Activated naive CD4-positive, alpha-beta T cell treated with anti-CD3 and anti-CD28 coated beads, Interleukin-2, amount 10 ng/mL, durations not matched to agents 7 days and 5 days (primary cell): ENCODE results near the gene VGLL2.
A peak's percentile ranks its signal among the peaks of the same experiment; 100 is the strongest.

Experiments used
- CTCF ChIA-PET: fragments of 350-600 bp; sonication (Branson Sonifier 250); formaldehyde crosslinking; loops from one replicate; lab custom pipeline; 2021; ENCODE audit warnings: antibody characterized with exemption; lab: Charles Lee
- DNase-seq: peaks from one replicate; pipeline ENCODE4 v3.0.0-alpha.2; 2020
- H3K27ac Mint-ChIP-seq: one replicate; pipeline ENCODE4 v1.8.0; 2021; ENCODE audit warnings: mild to moderate bottlenecking, moderate library complexity, mixed read lengths
- H3K27me3 Mint-ChIP-seq: one replicate; pipeline ENCODE4 v1.8.0; 2021; ENCODE audit warnings: mild to moderate bottlenecking, mixed read lengths
- H3K36me3 Mint-ChIP-seq: one replicate; pipeline ENCODE4 v1.8.0; 2021; ENCODE audit warnings: mixed read lengths
- H3K4me1 Mint-ChIP-seq: one replicate; pipeline ENCODE4 v1.8.0; 2021; ENCODE audit warnings: mixed read lengths
- H3K4me3 Mint-ChIP-seq: one replicate; pipeline ENCODE4 v1.8.0; 2021; ENCODE audit warnings: mild to moderate bottlenecking, moderate library complexity, mixed read lengths
- H3K9me3 Mint-ChIP-seq: one replicate; pipeline ENCODE4 v1.8.0; 2021; ENCODE audit warnings: mixed read lengths

Gene VGLL2

DNA sequence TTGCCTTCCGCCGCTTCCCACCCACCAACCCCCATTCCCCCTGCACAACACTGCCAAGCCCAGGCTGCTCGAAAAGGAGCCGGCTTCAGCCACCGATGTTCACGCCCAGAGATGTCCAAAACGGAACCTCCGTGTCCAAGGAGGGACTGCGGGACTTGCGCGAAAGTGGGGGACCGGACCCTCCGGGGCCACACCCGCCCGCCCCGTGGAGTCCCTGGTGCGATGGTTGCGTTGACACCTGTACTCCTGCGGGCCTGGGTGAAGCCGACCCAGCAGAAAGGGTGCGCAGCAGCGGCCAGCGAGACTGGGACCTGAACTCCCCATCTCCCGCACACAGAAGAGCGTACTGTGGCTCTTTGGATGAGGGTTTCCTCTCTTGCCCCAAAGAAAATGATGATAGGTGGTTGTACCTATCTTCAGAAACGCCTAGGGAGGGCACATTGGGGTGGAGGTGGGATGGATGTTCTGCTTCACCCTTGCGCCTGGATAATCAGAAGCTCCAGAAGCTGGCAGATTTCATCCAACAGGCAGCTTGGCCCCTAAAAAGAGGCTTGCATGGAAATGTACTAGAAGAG is 1.9 kb upstream of the VGLL2 start:
- DNase-seq, result no peak
- CTCF ChIA-PET, result no interaction called here
- Mint-ChIP-seq H3K27ac (no peak overlapping the region), H3K9me3 (no peaks in the 10 kb centered on the region), H3K36me3 (no peaks in the 10 kb centered on the region), H3K27me3 (peaks cover 68% of the 10 kb centered on the region), H3K4me3 (no peak overlapping the region), H3K4me1 (peaks cover 12% of the 10 kb centered on the region)

GRCh38 chr6:117264369-117264691 is 1.0 kb upstream of the VGLL2 start:
- Mint-ChIP-seq H3K4me1 (peaks cover 12% of the 10 kb centered on the region), H3K27ac (no peak overlapping the region), H3K27me3 (peaks cover 77% of the 10 kb centered on the region), H3K9me3 (no peaks in the 10 kb centered on the region), H3K36me3 (no peaks in the 10 kb centered on the region), H3K4me3 (peak overlapping the region; percentile 6)
- DNase-seq, result no peak
- CTCF ChIA-PET, result no interaction called here

DNA sequence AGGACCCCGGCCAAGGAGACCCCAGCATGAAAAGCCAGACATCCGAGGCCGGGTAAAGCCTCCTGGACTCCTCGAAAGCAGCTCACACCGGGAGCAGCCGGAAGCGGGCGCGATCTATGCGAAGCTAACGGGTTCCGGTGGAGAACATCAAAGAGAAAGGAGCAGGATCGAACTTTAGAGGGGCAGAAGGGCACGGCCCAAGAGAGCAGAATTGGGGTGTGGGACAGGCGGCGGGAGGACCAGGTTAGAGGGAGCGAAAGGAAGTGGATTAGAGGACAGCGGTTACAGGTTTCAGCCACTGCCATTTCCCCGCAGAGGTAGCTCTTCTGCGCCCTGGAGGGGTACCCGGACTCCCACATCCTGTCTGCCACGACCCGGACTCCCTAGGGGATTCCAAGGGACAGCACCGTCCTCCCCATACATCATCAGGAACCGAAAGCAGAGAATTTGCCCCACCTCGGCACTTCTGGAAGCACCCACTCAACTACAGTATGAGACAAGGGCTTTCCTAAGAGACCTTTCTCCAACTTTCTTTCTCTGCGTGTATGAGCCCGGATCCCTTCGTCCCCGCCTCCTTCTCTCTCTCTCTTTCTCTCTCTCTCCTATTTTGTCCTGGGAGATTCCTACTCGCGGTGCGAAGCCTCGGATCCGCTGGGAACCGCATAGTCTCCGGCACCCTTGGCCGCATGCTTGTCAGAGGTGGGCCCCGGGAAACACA is 507 bp upstream of the VGLL2 start:
- no peaks in the 10 kb centered on the region for H3K9me3 Mint-ChIP-seq
- H3K27ac Mint-ChIP-seq, result peak overlapping the region; percentile 42
- peak overlapping the region; percentile 35 for H3K4me3 Mint-ChIP-seq
- no peak for DNase-seq
- H3K36me3 Mint-ChIP-seq, result peaks cover 2% of the 10 kb centered on the region
- H3K4me1 Mint-ChIP-seq, result peaks cover 14% of the 10 kb centered on the region
- H3K27me3 Mint-ChIP-seq, result peaks cover 82% of the 10 kb centered on the region
- CTCF ChIA-PET, result no interaction called here

- peaks cover 97% of the 10 kb centered on the region for H3K27me3 Mint-ChIP-seq
- CTCF ChIA-PET, result no interaction called here
Observed at GRCh38 chr6:117266257-117267053, 1.1 kb downstream of the VGLL2 start.

DNA sequence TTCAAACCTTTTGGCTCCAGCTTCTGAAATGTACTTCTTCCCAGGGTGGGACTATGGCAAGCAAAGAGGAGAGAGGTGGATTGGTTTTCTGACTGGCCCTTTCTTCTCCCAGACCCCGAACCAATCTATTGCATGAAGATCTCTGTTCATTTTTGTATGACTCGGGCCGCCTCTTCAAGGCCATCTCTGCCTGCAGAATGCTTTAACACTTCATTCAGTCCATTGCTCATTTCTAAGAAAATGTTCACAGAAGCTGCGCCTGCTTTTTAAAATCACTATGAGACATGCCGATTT is 1.6 kb downstream of the VGLL2 start:
- H3K4me3 Mint-ChIP-seq, result no peak overlapping the region
- peaks cover 98% of the 10 kb centered on the region for H3K27me3 Mint-ChIP-seq
- H3K36me3 Mint-ChIP-seq, result peaks cover 2% of the 10 kb centered on the region
- no peak for DNase-seq
- no peak overlapping the region for H3K27ac Mint-ChIP-seq
- peaks cover 15% of the 10 kb centered on the region for H3K4me1 Mint-ChIP-seq
- CTCF ChIA-PET, result no interaction called here
- no peaks in the 10 kb centered on the region for H3K9me3 Mint-ChIP-seq

More at GRCh38 chr6:117266257-117267053, 1.1 kb downstream of the VGLL2 start:
- Mint-ChIP-seq H3K36me3 (peaks cover 2% of the 10 kb centered on the region), H3K4me1 (peaks cover 15% of the 10 kb centered on the region), H3K27ac (no peak overlapping the region), H3K4me3 (no peak overlapping the region), H3K9me3 (no peaks in the 10 kb centered on the region)
- no peak for DNase-seq

DNA sequence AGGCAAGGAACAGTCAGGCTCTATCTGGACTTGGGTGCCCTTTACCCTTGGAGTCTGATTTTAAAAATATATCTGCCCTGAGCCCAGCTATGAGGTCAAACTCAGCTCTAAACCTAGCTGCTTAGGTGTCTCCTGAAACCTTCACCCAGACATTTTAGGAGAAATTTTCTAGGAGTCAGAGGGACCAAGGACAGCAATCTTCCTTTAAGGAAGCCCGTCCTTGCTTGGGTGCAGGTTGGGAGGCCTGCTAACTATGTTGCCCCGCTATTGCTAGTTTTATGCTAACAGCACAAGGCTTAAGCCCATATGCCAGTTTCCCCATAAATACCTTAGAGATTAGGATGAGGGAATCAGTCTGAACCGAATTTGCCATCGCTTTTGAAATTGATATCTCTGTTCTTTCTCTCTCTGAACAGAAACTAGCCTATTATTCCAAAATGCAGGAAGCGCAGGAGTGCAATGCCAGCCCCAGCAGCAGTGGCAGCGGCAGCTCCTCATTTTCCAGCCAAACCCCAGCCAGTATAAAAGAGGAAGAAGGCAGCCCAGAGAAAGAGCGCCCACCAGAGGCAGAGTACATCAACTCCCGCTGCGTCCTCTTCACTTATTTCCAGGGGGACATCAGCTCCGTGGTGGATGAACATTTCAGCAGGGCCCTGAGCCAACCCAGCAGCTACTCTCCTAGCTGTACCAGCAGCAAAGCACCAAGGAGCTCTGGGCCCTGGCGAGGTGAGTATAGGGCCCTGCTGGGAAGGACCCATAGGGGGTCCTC is 2.6 kb downstream of the VGLL2 start:
- H3K36me3 Mint-ChIP-seq, result peaks cover 2% of the 10 kb centered on the region
- DNase-seq, result no peak
- H3K4me3 Mint-ChIP-seq, result no peak overlapping the region
- H3K4me1 Mint-ChIP-seq, result peaks cover 15% of the 10 kb centered on the region
- CTCF ChIA-PET, result interaction anchor here (0.6 kb wide), 1 partner anchor 182 kb away, joined by 3 read pairs; no protein-coding TSS in a partner anchor
- H3K27me3 Mint-ChIP-seq, result peaks cover 99% of the 10 kb centered on the region
- no peaks in the 10 kb centered on the region for H3K9me3 Mint-ChIP-seq
- H3K27ac Mint-ChIP-seq, result no peak overlapping the region

GRCh38 chr6:117268924-117269323 is 3.6 kb downstream of the VGLL2 start:
- H3K9me3 Mint-ChIP-seq, result no peaks in the 10 kb centered on the region
- CTCF ChIA-PET, result interaction anchor here (0.6 kb wide), 1 partner anchor 181 kb away, joined by 3 read pairs; no protein-coding TSS in a partner anchor
- H3K4me1 Mint-ChIP-seq, result peaks cover 15% of the 10 kb centered on the region
- no peak overlapping the region for H3K27ac Mint-ChIP-seq
- DNase-seq, result no peak
- H3K36me3 Mint-ChIP-seq, result peaks cover 2% of the 10 kb centered on the region
- no peak overlapping the region for H3K4me3 Mint-ChIP-seq
- peaks cover 98% of the 10 kb centered on the region for H3K27me3 Mint-ChIP-seq

DNA sequence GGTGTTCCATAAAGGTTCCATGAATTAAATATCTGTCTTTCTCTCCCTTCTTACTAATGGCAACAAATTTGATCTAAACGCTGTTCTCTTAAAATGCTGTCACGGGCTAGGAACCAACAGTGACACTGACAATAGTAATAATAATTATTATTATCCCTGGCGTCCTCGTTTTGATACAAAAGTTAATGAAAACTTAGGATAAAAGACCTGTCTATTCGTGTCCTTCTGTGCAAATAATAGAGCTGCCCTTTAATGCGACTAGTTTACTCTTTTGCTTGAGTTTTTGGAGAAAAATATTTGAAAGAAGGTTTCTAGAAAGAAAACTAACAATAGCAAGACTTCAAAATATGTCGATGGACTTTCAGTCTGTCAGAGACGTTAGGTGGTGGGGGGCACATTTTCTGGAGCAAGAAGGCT is 4.3 kb downstream of the VGLL2 start:
- Mint-ChIP-seq H3K27me3 (peaks cover 94% of the 10 kb centered on the region), H3K27ac (no peak overlapping the region), H3K4me1 (peaks cover 13% of the 10 kb centered on the region), H3K4me3 (no peak overlapping the region), H3K36me3 (peaks cover 2% of the 10 kb centered on the region), H3K9me3 (no peaks in the 10 kb centered on the region)
- CTCF ChIA-PET, result no interaction called here
- no peak for DNase-seq

DNA sequence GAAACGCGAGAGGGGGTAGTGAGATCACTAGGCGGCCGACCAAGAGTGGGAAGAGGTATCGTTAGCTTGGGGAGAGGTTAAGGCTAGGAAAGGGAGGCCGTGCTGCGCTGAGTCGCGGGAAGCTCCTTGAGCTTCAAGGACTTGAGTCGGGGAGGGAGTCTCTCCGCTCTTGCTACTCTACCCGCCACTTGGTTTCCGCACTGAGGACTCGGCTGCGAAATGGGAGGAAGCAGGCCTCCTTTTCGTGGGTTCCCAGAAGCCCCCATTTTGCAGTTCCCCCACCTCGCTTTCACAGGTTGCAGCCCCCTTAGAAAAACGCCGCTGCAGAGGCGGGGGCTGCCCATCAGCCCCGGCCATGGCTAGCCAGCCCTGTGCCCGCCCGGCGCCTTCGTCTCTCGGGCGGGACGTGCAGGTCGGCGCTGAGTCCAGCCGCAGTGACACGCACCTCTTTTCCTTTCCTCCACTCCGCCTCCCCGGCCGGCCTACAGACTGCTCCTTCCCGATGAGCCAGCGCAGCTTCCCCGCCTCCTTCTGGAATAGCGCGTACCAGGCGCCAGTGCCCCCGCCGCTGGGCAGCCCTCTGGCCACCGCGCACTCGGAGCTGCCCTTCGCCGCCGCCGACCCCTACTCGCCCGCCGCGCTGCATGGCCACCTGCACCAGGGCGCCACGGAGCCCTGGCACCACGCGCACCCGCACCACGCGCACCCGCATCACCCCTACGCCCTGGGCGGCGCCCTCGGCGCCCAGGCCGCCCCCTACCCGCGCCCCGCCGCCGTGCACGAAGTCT is 4.9 kb downstream of the VGLL2 start:
- CTCF ChIA-PET, result no interaction called here
- H3K4me3 Mint-ChIP-seq, result no peak overlapping the region

GRCh38 chr6:117270843-117271507 is 5.6 kb downstream of the VGLL2 start:
- no peak for DNase-seq
- Mint-ChIP-seq H3K36me3 (peaks cover 2% of the 10 kb centered on the region), H3K27me3 (peaks cover 92% of the 10 kb centered on the region), H3K4me1 (peaks cover 7% of the 10 kb centered on the region), H3K4me3 (no peak overlapping the region), H3K9me3 (no peaks in the 10 kb centered on the region), H3K27ac (no peak overlapping the region)
- CTCF ChIA-PET, result no interaction called here

More for the DNA sequence above, 4.9 kb downstream of the VGLL2 start:
- peaks cover 7% of the 10 kb centered on the region for H3K4me1 Mint-ChIP-seq
- peaks cover 92% of the 10 kb centered on the region for H3K27me3 Mint-ChIP-seq
- no peak overlapping the region for H3K27ac Mint-ChIP-seq
- no peak for DNase-seq
- H3K9me3 Mint-ChIP-seq, result no peaks in the 10 kb centered on the region
- peaks cover 2% of the 10 kb centered on the region for H3K36me3 Mint-ChIP-seq

GRCh38 chr6:117272032-117272866 is 6.9 kb downstream of the VGLL2 start:
- no peak for DNase-seq
- CTCF ChIA-PET, result interaction anchor here (1.8 kb wide), 1 partner anchor 11 kb away, joined by 5 read pairs; no protein-coding TSS in a partner anchor
- Mint-ChIP-seq H3K27me3 (peaks cover 81% of the 10 kb centered on the region), H3K9me3 (no peaks in the 10 kb centered on the region), H3K4me1 (peaks cover 3% of the 10 kb centered on the region), H3K27ac (no peak overlapping the region), H3K4me3 (no peak overlapping the region), H3K36me3 (peaks cover 2% of the 10 kb centered on the region)

DNA sequence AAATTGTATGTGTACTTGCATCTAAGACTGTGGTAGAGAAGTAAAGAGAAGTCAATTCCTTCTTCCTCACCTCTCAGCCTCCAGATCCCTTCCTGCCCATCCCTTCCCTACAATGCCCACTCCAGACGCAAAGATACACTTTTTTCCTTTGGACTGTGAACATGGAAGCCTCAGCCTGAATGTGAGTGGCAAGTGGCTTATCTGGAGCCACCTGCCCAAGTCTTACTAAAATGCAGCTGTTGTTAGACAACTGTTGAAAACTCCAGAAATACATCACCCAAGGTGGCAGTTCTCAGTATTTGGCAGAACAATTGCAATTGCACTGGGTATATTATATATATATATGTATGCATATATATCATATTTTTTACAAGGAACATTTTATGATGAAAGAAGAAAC is 7.5 kb downstream of the VGLL2 start:
- DNase-seq, result no peak
- Mint-ChIP-seq H3K9me3 (no peaks in the 10 kb centered on the region), H3K36me3 (peaks cover 2% of the 10 kb centered on the region), H3K4me1 (peaks cover 3% of the 10 kb centered on the region), H3K4me3 (no peak overlapping the region), H3K27me3 (peaks cover 74% of the 10 kb centered on the region), H3K27ac (no peak overlapping the region)
- CTCF ChIA-PET, result interaction anchor here (1.8 kb wide), 1 partner anchor 12 kb away, joined by 5 read pairs; no protein-coding TSS in a partner anchor
